ENCODE results near the gene NAB2.

GRCh38 chr12:57128519-57129247 is 39.8 kb downstream of the NAB2 start:
- TF ChIP-seq POLR2A (IDR thresholded peaks at IDR 0.05) (no peak), POLR2AphosphoS5 (IDR thresholded peaks at IDR 0.05) (no peak), EP300 (IDR thresholded peaks at IDR 0.05) (no peak)
- TF ChIP-seq, protein P1, sequence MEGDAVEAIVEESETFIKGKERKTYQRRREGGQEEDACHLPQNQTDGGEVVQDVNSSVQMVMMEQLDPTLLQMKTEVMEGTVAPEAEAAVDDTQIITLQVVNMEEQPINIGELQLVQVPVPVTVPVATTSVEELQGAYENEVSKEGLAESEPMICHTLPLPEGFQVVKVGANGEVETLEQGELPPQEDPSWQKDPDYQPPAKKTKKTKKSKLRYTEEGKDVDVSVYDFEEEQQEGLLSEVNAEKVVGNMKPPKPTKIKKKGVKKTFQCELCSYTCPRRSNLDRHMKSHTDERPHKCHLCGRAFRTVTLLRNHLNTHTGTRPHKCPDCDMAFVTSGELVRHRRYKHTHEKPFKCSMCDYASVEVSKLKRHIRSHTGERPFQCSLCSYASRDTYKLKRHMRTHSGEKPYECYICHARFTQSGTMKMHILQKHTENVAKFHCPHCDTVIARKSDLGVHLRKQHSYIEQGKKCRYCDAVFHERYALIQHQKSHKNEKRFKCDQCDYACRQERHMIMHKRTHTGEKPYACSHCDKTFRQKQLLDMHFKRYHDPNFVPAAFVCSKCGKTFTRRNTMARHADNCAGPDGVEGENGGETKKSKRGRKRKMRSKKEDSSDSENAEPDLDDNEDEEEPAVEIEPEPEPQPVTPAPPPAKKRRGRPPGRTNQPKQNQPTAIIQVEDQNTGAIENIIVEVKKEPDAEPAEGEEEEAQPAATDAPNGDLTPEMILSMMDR (IDR thresholded peaks at IDR 0.05) = no peak
